Chondrocyte (in vitro differentiated cells): ENCODE results near the gene LONP1. TPM values are rescaled to one million over a fixed set of nuclear protein-coding genes. Genes with fewer than 3 reads are reported as not detected.

ENCODE experiments used
- DNase-seq: peaks from one replicate; pipeline ENCODE4 v3.0.0; 2021; ENCODE audit warnings: mixed read lengths, low spot score
- H3K27ac Mint-ChIP-seq: one replicate; pipeline ENCODE4 v1.8.0; 2021; ENCODE audit warnings: mild to moderate bottlenecking, moderate library complexity, mixed read lengths; ENCODE audit not compliant: unreplicated experiment
- H3K27me3 Mint-ChIP-seq: 2 replicates; pipeline ENCODE4 v1.8.0; 2021; ENCODE audit warnings: low read depth, mixed read lengths
- H3K36me3 Mint-ChIP-seq: 2 replicates; pipeline ENCODE4 v1.8.0; 2021; ENCODE audit warnings: low read depth, mixed read lengths
- H3K4me1 Mint-ChIP-seq: 2 replicates; pipeline ENCODE4 v1.8.0; 2021; ENCODE audit warnings: low read depth, mild to moderate bottlenecking, mixed read lengths
- H3K4me3 Mint-ChIP-seq: one replicate; pipeline ENCODE4 v1.8.0; 2021; ENCODE audit warnings: mild to moderate bottlenecking, moderate library complexity, mixed read lengths; ENCODE audit not compliant: unreplicated experiment
- H3K9me3 Mint-ChIP-seq: 2 replicates; pipeline ENCODE4 v1.8.0; 2021; ENCODE audit warnings: low read depth, mixed read lengths
- total RNA-seq: library from RNA; stranded (reverse); gene quantifications from 3 replicates; pipeline ENCODE4 v1.2.1, GENCODE V29; 2021
- TF ChIP-seq, protein P1 (sequence below): fragments of 200-600 bp; sonication (generic); IDR thresholded peaks from 2 replicates; pipeline ENCODE4 v1.5.0; 2021; ENCODE audit warnings: antibody characterized with exemption, mild to moderate bottlenecking, moderate library complexity

LONP1 gene
- total RNA-seq, 1 donor from 2014 or later, result 116 TPM

DNA sequence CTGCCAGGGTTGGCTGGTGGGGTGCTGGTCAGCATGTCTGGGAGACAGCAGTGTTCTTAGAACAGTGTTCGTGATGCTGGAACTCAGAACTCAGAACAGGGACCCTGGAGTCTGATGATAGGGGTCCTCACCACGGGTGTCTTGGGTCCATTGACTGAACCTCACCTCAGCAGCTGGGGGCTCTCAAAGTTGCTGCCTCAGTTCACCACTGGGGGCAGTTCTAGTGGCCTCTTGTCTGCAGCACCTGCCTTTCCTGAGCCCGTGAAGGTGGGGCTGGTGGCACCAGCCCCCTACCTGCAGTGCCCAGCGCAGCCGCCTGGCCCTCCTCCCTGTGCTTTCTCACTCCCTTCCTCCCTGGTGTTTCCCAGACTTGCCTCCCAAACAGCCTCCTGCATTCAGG lies 68.6 kb downstream of the LONP1 start:
- H3K9me3 Mint-ChIP-seq, result no peaks in the 10 kb centered on the region
- no peak overlapping the region for H3K27ac Mint-ChIP-seq
- no peak for DNase-seq
- no peaks in the 10 kb centered on the region for H3K27me3 Mint-ChIP-seq
- H3K36me3 Mint-ChIP-seq, result peaks cover 50% of the 10 kb centered on the region
- H3K4me1 Mint-ChIP-seq, result no peaks in the 10 kb centered on the region
- TF ChIP-seq, protein P1, sequence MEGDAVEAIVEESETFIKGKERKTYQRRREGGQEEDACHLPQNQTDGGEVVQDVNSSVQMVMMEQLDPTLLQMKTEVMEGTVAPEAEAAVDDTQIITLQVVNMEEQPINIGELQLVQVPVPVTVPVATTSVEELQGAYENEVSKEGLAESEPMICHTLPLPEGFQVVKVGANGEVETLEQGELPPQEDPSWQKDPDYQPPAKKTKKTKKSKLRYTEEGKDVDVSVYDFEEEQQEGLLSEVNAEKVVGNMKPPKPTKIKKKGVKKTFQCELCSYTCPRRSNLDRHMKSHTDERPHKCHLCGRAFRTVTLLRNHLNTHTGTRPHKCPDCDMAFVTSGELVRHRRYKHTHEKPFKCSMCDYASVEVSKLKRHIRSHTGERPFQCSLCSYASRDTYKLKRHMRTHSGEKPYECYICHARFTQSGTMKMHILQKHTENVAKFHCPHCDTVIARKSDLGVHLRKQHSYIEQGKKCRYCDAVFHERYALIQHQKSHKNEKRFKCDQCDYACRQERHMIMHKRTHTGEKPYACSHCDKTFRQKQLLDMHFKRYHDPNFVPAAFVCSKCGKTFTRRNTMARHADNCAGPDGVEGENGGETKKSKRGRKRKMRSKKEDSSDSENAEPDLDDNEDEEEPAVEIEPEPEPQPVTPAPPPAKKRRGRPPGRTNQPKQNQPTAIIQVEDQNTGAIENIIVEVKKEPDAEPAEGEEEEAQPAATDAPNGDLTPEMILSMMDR, result no peak
- H3K4me3 Mint-ChIP-seq, result no peak overlapping the region

DNA sequence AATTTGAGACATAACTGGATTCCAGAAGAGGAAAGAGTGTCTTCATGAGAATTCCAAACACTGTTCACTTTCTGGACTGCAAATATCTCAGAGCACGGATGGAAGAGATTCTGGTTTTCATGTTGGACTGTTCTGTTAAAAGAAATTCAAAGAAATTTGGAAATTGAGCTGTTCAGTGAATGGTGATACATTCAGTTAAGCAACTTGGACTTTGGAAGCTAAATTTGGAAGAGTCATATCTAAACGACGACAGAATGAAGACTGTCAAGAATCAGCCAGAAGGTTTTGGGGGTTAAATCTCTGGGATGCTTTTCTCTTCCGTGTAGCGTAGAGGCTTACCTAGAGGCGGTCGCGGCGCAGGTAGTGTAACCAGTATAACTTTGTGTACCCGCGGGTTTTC lies 71.5 kb downstream of the LONP1 start:
- TF ChIP-seq, protein P1, result no peak
- Mint-ChIP-seq H3K4me1 (peaks cover 3% of the 10 kb centered on the region), H3K9me3 (no peaks in the 10 kb centered on the region), H3K4me3 (no peak overlapping the region), H3K36me3 (peaks cover 45% of the 10 kb centered on the region), H3K27ac (peak overlapping the region; percentile 12), H3K27me3 (no peaks in the 10 kb centered on the region)
- no peak for DNase-seq

DNA sequence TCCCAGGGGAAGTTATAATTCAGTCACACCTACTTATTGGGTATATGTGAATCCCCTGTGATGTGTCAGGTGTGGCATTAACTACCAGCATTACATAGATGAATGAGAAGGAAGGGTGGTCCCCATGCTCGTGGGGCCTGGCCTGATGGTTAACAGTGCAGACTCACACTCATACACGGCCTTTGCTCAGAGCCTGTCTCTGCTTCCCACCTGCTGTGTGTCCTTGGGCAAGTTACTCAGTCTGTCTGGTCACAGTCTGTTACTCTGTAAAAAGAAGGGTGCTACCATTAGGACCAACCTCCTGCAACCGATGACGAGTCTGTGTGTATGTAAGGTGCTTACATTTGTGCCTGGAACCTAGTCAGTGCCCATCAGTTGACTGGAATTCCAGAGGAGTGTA lies 73.2 kb downstream of the LONP1 start:
- Mint-ChIP-seq H3K27ac (no peak overlapping the region), H3K4me3 (no peak overlapping the region), H3K4me1 (peaks cover 6% of the 10 kb centered on the region), H3K27me3 (no peaks in the 10 kb centered on the region), H3K9me3 (no peaks in the 10 kb centered on the region), H3K36me3 (peaks cover 39% of the 10 kb centered on the region)
- no peak for DNase-seq
- TF ChIP-seq, protein P1, result no peak

DNA sequence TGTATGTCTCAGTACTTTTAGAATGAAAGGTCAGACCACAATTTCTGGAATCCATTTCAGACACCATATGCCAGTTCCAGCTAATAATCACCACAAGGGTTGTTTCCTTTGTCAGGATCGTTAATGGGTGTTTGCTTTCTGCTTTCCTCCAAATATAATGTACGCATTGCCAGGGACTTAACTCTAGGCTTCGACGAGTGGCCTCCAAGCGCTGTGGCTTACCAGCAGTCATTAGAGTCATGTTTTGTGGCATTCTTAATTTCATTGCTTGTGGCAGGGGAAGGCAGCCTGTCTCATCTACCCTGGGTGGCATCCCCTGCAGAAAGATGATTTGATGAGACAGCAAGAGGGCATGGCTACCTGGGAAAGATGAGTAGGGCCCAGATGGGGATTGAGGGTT lies 74.5 kb downstream of the LONP1 start:
- H3K27ac Mint-ChIP-seq, result no peak overlapping the region
- TF ChIP-seq, protein P1, result no peak
- H3K9me3 Mint-ChIP-seq, result no peaks in the 10 kb centered on the region
- H3K4me1 Mint-ChIP-seq, result peaks cover 6% of the 10 kb centered on the region
- H3K27me3 Mint-ChIP-seq, result no peaks in the 10 kb centered on the region
- DNase-seq, result no peak
- H3K4me3 Mint-ChIP-seq, result no peak overlapping the region
- peaks cover 39% of the 10 kb centered on the region for H3K36me3 Mint-ChIP-seq

DNA sequence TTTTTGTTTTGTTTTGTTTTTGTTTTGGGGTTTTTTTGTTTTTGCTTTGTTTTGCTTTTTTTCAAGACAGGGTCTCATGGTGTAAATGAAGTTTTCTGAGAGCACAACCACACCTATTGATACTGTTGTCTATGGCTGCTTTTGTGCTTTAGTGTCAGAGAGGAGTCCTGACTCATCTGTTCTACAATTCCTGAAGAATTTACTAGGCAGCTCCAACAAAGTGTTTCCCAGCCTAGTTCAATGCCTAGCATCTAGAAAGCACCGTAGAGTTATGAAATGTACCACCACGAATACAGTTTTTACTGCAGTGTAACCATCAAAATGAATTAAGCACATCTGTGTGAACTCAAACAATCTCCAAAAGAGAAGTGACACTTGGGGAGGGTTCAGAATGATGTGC lies 75.9 kb downstream of the LONP1 start:
- H3K27ac Mint-ChIP-seq, result peak overlapping the region; percentile 59
- peaks cover 31% of the 10 kb centered on the region for H3K36me3 Mint-ChIP-seq
- H3K9me3 Mint-ChIP-seq, result no peaks in the 10 kb centered on the region
- H3K4me3 Mint-ChIP-seq, result no peak overlapping the region
- H3K4me1 Mint-ChIP-seq, result peaks cover 6% of the 10 kb centered on the region
- H3K27me3 Mint-ChIP-seq, result no peaks in the 10 kb centered on the region
- TF ChIP-seq, protein P1, result no peak
- no peak for DNase-seq
